Measurements from ENCODE around the gene RALB.
A peak's percentile ranks its signal among the peaks of the same experiment; 100 is the strongest.
"Not testable (repeated sequence)": the region's sequence is repeated elsewhere in the genome, so short reads cannot be mapped to it uniquely, and the experiment has no call there.

The RALB gene

DNA sequence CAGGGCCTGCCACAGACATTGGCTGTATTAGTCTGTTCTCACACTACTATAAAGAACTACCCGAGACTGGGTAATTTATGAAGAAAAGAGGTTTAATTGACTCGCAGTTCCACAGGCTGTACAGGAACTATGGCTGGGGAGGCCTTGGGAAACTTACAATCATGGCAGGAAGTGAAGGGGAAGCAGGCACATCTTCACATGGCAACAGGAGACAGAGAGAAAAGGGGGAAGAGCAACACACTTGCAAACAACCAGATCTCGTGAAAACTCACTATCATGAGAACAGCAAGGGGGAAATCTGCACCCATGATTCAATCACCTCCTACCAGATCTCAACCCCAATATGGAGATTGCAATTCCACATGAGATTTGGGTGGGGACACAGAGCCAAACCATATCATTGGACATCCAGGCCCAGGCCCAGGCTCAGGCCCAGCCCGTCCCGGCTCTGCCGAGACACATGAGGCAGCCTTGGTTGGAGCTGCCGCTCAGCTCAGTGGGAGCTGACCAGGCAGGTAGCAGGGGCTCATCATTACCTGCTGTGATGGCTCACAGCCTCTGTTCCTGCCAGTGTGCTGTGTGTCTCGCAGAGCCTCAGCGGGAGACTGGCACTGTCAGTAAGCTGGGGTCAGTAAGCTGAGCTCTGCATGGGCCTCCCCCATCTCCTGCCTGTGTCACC is 8.6 kb upstream of the RALB start:
- no peak for DNase-seq (ENCODE audit: low read depth)

DNA sequence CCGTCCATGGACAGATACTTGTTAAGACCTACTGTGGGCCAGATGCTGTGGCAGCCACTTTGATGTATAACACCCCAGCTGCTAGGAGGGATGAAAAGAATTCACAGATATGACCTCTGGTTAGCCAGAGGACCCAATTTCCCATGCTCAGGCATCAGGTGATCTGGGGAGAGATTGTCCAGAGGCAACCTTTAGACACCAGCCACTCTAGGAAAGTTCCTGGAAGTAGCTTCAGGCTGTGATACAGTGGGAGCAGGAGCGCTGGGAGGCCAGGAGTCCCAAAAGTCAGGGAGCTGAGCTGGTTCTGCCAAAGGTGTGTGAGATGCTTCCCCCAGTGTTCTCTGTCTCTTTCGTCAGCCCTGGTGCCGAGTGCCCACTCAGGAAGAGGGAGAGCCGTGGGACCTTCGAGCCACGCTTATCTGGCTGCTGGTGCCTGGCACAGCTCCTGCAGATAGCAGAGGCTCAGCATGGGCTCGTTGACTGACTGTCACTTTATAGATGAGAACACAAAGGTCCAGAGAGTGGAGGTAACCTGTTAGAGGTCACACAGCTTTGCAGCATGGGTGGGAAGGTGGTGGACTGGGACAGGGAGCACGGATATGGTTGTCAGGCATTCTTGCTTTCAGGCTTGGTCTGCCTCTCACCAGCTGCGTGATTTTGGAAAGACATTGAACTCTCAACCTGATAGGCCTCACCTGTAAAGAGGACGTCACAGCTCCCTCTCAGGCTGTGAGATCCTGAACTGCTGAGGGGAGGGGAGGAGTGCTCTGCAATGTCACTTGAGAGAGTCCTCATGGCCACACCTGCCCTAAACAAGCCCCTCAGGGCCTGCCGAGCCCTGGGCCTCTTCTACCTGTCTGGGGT is 7.8 kb upstream of the RALB start:
- no peak for DNase-seq (ENCODE audit: low read depth)

DNA sequence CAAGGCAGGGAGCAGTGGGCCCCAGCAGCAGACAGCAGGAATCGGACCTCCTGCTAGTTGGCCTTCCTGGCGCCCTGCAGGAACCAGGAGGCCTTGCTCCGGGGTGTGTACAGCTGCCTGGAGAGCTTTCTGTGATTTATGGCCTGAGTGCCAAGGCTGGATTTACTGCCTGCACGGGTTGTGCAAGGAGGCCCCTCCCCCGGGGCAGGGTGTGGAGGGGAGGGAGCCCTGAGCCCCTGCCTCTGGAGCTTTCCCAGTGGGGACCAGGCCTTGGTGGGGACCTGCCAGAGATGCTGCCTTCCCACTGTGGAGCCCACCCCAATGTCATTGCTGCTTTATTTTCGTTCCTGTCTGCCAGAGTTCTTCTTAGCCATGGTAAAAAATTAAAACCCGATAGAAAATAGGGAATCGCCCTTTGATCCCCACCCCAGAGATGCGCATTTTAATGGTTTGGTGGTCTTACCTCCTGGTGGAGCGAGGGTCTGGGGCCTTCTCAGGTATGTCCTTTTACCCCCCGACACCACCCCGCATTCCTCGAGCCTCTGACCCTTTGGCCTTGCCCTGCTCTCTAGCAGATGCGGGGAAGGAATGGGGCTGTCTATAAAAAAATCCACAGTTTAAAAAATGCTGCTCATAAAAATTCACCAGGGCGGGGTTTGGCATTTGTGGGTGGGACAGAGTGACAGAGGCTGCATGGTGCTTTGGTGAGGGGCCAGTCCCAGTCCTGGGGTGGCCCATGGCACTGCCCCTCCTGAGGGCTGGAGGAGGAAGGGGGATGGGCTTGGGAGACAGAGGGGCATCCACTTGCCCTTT is 6.9 kb upstream of the RALB start:
- no peak for DNase-seq (ENCODE audit: low read depth)

DNA sequence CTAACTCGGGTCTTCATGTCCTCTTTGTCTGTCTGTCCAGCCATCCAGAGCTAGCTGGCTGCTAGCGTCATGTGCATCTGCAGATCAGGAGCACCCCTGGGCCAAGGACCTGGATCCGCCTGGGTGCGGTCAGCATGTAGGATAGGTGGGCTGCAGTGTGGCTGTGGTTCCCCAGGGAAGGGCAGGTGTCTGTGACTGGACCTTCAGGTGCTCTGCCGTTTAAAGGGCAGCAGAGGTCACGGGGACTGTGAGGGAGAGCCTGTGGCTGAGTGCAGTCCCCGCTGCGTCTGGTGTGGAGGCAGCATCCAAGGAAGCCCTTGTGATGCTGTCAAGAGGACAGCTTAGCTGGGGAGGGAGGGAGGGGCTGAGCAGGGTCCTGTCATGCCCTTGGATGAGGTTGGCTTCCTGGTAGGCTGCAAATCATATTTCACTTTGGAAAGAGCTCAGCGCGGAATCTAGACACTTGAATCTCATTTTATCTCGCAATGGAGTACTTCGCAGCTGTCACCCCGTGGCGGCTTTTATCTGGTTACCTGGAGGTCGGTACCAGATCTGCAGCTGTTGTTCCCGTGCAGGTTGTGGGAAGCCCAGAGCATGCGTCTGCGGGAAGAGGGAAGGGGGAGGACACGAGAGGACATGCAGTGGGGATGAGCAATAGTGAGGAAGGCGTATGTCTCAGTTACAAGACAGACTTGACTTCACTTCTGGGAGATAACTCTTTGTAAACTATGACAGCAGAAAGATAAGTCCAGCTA is 5.9 kb upstream of the RALB start:
- DNase-seq (ENCODE audit: low read depth), result no peak

DNA sequence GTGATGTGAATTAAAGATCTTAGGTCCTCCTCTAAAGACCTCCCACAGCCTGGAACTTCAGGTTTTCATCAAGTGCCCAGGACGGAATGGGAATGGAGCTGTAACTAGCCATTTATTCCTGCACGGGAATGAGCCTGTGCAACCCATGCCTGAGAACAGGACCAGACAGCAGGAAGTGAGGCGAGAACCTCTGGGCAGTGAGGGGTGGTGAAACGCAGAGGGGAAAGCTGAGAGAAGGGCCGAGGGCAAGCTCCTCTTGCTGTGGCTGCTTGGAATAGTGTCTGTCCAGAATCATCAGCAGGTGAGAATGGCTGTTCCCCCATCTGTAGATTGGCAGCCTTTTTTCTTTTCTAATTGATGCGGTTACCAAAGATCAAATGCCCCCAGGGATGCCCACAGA is 4.8 kb upstream of the RALB start:
- no peak for DNase-seq (ENCODE audit: low read depth)

DNA sequence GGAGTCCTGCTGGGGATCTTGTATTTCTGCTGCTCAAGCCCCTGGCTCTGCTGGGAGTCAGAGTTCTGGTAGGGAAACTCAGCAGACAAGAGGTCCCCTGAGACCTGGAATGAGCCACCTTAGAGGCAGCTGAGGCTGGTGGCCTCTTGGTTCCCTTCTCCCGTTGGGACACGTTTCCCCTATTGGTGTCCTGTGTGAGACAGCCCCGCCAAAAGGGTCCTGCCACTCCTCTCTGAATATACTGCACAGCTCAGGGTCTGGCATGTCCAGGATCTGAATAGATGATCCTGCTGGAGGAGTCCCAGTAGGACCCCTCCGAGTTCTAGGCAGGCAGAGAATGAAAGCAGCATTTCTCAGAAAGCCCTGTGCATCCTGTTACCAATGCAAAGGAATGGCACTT is 2.0 kb upstream of the RALB start:
- DNase-seq (ENCODE audit: low read depth), result no peak

DNA sequence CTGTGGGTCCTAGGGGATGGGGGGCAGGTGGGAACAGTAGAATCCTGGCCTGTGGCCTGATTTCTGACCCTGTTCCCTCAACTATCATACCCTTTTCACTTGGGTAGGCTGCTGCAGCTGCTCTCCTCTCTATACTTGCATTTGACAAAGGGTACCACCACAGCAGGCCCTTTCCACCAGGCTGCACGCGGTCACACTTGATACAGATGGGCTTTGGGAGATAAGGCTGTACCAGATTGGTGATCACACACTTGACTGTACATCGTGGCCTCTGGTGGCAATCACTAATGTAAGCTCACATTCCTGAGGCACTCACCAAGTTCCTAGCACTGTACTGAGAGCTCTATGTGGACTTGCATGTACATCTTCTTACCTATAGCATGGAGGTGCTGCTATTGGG is 1.6 kb upstream of the RALB start:
- no peak for DNase-seq (ENCODE audit: low read depth)

DNA sequence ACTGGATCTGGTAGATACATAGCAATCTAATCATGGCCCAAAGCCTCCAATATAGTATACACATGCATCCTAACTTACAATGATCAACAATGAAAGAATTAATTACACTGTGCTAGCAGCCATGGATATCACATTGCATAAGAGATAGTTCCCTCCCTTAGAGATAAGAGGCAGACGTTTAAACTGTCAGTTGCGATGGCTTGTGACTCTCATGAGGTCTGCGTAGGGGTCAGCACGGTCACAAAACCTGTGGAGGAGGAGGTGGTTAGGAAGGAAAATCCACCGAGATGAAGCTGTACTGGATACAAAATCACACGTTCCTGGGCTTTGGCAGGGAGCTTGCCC is 800 bp upstream of the RALB start:
- DNase-seq (ENCODE audit: low read depth), result no peak

DNA sequence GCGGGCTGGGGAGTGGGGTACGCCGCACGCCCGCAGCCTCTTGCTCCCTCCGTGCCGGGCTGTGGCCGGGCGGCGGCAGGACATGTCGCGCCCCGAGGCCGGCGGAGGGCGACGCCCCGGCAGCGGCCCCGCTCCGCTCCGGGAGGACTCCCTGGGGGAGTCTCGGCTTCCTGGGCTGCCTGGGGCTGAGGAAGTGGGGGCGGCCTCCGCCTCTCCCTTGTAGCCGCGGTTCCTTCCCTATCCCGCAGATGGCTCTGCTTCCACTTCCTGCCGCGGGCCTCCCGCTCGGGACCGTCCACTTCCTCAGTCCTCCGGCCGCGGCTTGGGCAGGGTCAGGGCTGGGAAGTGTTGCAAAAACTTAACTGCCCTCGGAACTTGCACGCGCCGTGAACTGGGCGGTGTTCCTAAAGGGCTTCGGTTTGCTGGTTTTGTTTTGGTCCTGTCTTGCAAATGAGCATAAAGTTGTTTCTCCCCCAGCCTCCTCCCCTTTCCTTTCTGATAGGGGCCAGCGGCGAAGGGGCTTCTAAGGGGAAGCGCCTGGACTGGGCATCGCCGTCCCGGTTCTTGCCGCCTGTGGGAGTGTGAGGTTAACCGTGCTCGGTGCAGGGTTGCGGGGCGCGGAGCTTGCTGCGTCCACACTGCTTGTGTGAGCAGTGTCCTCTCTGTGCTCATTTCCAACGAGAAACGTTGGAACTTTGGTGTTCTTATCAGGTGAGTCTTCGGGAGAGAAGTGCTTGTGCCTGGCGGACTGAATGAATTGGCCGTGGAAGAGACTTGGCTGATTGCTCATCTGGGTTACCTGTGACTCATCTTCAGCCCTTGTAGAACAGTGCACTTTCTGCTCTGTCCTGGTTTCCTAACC is 600 bp downstream of the RALB start:
- DNase-seq (ENCODE audit: low read depth), result peak; percentile 60

DNA sequence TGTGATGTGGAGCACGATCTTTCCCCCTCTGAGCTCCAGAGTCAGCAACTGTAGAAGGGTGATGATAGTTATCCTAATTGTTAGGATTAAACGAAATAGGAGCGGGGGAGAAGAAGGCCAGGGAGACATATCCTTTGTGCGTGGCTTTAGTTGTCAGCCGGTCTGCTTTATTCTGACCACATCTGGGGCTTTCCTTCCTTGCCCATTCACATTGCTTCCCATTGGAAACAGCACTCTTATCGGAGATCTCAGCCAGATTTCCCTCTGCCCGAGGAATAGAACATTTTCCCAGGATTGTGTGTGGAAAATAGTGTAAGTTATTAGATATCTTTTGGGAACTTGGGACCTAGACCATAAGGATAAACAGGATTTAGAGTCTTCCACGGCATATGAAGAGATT is 1.5 kb downstream of the RALB start:
- DNase-seq (ENCODE audit: low read depth), result no peak

DNA sequence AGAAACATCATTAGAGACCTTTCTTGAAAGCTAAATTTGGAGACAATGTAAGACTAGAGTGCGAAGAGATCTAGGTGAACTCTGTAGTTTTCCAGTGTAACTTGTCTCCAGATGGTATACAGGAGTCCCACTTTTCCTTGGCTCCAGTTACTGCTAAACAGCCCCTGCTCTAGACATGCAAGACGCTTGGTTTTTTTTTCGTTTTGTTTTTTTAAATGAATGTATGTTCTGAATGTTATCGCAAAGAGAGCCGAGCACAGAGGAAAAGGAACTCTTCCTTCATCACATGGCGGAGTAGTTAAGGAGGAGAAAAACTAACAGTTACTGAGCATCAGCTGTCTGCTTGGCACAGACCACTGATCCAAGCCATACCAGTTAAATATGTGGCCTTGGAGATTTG is 2.4 kb downstream of the RALB start:
- no peak for DNase-seq (ENCODE audit: low read depth)

DNA sequence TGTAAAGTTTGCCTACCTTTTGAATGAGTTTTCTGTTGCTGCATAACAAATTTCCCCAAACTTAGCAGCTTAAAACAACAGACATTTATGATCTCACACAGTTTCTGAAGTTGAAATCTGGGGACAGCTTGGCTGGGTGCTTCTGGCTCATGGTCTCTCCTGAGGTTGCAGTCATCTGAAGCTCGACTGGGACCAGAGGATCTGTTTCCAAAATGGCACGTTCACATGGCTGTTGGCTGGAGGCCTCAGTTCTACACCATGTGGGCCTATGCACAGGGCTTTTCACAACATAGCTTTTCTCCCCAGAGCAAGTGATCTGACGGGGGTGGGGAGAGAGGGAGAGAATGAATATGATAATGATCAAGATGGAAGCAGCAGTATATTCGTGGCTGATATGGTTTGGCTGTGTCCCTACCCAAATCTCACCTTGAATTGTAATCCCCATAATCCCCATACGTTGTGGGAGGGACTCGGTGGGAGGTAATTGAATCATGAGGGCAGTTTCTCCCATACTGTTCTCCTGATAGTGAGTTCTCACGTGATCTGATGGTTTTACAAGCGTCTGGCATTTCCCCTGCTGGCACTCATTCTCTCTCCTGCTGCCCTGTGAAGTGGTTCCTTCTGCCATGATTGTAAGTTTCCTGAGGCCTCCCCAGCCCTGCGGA is 3.5 kb downstream of the RALB start:
- DNase-seq (ENCODE audit: low read depth), result no peak

DNA sequence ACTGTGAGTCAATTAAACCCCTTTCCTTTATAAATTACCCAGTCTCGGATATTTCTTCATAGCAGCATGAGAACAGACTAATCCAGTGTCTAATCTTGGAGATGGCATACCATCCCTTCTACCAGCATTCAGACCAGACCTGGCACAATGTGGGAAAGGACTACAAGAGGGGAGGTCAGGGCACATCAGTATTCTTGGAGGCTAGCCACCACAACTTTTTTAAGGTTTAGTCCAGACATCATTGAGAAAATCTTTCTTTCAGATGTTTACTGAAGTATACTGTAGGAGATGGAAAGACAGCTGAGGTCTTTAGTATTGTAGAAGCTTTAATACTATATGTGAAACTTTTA is 4.0 kb downstream of the RALB start:
- DNase-seq (ENCODE audit: low read depth), result no peak

DNA sequence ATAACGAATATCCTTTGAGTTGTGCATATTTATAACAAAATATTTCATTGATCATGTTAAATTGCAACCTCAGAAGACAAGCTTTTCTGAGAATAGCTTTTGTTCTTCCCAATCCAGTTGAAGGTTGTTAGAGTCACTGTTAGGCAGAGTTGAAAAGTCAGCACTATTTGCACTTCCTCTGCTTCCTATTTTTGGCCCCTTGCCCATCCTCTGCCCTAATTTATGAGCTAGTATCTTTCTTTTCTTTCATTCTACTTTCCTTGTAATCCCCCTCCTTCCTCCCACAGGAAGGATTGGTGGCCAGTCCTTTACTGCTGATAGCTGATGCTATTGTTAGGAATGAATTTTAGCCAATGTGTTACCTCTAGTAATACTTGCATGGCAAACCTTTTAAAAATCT is 4.9 kb downstream of the RALB start:
- DNase-seq (ENCODE audit: low read depth), result no peak

DNA sequence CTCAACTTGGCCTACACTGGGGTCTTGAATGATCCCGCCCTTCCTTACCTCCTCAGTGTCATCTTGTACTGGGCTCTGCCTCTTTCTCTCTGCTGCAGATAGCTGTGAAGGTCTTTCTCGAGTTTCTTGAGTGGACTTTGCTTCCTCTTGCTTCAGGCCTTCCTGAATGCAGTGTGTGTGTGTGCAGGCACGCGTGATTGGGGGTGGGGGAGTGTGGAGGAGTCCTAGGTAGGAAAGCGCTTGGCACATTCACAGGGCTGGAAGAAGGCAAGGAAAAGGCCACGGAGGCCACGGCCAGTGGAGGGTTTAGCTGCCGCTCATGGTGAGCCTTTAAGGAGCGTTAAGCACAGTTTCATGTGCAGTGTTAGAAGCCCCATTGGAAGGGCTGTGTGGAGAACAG is 5.5 kb downstream of the RALB start:
- DNase-seq (ENCODE audit: low read depth), result no peak

DNA sequence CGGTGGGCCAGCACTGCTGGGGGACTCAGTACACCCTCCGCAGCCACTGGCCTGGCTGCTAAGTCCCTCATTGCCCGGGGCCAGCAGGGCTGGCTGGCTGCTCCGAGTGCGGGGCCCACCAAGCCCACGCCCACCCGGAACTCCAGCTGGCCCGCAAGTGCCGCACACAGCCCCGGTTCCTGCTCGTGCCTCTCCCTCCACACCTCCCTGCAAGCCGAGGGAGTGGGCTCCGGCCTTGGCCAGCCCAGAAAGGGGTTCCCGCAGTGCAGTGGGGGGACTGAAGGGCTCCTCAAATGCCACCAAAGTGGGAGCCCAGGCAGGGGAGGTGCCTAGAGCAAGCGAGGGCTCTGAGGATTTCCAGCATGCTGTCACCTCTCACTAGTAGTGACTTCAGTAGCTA is 7.3 kb downstream of the RALB start:
- DNase-seq (ENCODE audit: low read depth), result not testable (repeated sequence)

DNA sequence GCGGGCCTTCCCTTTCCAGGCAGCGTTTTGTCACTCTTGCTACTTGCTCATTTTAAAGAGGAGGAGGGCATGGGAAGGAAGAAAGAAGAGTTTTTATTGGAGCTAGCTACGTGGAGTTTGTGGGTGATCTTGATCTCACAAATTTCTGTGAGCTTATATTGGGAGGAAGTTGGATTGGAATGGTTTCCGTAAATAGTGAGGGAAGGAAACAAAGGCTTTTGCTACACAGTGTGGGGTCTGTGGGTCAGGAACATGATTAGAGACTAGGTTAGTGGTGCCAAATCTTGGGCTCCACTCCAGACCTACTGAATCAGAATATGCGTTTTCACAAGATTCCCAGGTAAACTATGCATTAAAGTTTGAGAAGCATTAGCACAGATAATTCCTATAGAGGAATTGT is 8.1 kb downstream of the RALB start:
- no peak for DNase-seq (ENCODE audit: low read depth)

DNA sequence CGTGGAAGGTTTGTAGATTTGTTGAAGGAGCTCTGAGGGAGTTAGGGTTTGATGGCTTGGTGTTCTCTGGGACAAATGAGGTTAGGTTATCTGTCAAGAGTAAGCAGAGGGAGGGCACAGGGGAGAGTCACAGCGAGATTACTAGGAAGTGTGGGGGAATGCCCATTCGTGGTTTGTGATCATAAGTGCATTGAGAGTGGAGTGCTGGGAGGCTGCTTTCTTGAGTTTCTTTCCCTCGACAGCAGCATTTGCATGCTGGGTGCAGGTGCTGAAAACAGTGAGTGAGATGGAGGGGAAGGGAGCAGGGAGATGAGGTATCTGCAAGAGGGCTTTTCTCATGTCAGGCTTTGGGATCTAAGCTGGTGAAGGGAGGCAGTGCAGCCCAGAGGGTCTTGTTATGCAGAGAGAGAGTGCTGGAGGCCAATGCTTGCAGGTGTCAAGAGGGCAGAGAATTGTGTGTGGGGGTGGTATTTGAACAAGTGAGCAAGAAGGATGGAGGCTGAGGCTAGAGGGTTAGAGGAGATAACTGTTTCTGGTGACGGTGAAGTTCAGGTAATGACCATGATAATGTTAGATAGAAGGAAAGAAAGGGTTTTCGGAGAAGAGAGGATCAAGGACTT is 8.8 kb downstream of the RALB start:
- no peak for DNase-seq (ENCODE audit: low read depth)

DNA sequence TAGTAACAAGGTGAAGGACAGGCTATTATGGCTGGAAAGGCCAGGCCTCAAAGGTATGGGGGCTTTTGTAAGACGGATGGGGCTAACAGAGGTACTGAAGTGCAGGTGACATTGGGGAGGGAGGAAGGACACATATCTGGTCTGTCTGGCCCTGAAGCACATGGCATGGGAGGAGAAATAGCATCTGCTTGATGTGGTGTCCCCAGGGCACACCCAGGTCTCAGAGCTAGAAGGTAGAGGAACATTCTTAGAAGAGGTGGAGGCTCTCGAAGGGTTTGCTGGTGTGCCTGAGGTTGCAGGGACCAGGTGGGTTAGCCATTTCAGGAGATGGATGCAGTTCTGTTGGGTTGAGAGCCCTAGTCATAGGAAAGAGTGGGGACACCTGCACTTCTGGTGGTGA is 9.5 kb downstream of the RALB start:
- no peak for DNase-seq (ENCODE audit: low read depth)

DNA sequence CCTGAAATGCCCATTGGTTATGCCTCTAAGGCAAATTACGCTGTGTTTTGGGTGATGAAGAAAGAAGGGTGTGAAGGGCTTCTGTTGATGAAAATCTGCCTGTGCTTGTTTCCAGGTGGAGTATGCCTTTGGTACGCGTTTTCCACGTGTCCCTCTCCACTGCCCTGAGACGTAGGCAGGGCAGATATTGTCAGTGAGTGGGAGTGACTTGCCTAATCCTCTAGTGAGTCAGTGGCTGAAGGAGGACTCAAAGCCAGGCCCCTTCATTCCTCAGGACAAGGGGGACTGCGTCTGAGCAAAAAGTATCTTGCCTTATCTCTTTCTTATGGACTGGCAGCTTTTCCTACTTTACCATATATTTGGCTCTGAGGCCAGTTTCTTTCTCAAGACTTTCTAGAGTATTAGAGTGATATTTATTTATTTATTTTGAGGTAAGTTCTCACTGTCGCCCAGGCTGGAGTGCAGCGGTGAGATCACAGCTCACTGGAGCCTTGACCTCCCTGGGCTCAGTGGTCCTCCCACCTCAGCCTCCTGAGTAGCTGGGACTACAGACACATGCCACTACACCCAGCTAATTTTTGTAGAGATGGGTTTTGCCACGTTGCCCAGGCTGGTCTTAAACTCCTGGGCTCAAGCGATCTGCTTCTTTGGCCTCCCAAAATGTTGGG is 10.2 kb downstream of the RALB start:
- no peak for DNase-seq (ENCODE audit: low read depth)

Measured in fibroblast of the conjunctiva (primary cell).